Measurements from ENCODE around the gene NCOR2.
"Not testable (repeated sequence)": the region's sequence is repeated elsewhere in the genome, so short reads cannot be mapped to it uniquely, and the experiment has no call there.

The NCOR2 gene

DNA sequence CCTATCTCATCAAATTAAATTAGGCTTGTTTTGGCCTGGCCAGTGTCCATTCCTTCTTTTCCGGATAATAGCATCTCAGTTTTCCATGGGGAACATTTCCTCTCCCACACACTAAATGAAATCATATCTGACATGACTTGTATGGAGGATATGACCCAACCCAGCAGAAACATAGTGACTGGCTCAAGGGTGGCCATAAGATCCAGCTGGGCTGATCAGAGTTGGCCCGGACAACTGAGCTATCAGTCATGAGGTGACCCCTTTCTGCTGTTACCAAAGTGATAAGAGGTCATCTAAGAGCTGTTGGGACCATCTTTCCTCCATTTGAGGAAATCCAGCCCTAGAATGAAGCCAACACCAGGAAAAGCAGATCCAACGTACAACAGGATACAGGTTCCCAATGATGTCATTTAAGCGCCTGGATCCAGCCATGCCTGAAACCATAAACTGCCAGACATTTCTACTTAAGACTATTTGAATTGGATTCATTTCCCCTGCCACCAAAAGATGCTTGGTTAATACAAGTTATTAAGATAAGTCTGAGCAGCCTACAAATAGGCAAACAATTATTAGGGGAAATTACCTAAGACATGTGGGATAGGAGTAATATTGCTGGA, 20.7 kb upstream of the NCOR2 start:
- Histone ChIP-seq H3K9me3 (ENCODE audit: control insufficient read depth, low read length) (peaks cover 10% of the 10 kb centered on the region), H3K4me3 (ENCODE audit: extremely low read depth, insufficient read depth, low read length, poor library complexity, severe bottlenecking) (no peak overlapping the region), H3K4me1 (ENCODE audit: control insufficient read depth, insufficient read depth, low read length, poor library complexity, severe bottlenecking) (peaks cover 9% of the 10 kb centered on the region), H3K36me3 (ENCODE audit: control insufficient read depth, insufficient read depth, low read length) (no peaks in the 10 kb centered on the region), H3K27ac (ENCODE audit: low read depth, low read length, severe bottlenecking) (peak overlapping the region; percentile 53)
- WGBS, 2 experiments (ENCODE audit: insufficient coverage in 2 of 2), result 90 to 100% methylated on average over 3 of the region's 4 CpGs

- Histone ChIP-seq H3K9me3 (ENCODE audit: control insufficient read depth, low read length) (peaks cover 10% of the 10 kb centered on the region), H3K4me1 (ENCODE audit: control insufficient read depth, insufficient read depth, low read length, poor library complexity, severe bottlenecking) (peaks cover 9% of the 10 kb centered on the region), H3K27ac (ENCODE audit: low read depth, low read length, severe bottlenecking) (no peak overlapping the region), H3K36me3 (ENCODE audit: control insufficient read depth, insufficient read depth, low read length) (no peaks in the 10 kb centered on the region), H3K4me3 (ENCODE audit: extremely low read depth, insufficient read depth, low read length, poor library complexity, severe bottlenecking) (no peak overlapping the region)
- WGBS, 2 experiments (ENCODE audit: insufficient coverage in 2 of 2), result 84 to 87% methylated on average over 11 of the region's 11 CpGs
Measured at GRCh38 chr12:124586756-124587155, 19.3 kb upstream of the NCOR2 start.

- not testable (repeated sequence) for H3K27ac ChIP-seq (ENCODE audit: low read depth, low read length, severe bottlenecking); H3K36me3 ChIP-seq (ENCODE audit: control insufficient read depth, insufficient read depth, low read length); H3K4me3 ChIP-seq (ENCODE audit: extremely low read depth, insufficient read depth, low read length, poor library complexity, severe bottlenecking); H3K9me3 ChIP-seq (ENCODE audit: control insufficient read depth, low read length); H3K4me1 ChIP-seq (ENCODE audit: control insufficient read depth, insufficient read depth, low read length, poor library complexity, severe bottlenecking)
- 93 to 100% methylated on average over 2 to 3 of the region's 7 CpGs for WGBS, 2 experiments (ENCODE audit: insufficient coverage in 2 of 2)
Measured at GRCh38 chr12:124584494-124584893, 17.1 kb upstream of the NCOR2 start.

DNA sequence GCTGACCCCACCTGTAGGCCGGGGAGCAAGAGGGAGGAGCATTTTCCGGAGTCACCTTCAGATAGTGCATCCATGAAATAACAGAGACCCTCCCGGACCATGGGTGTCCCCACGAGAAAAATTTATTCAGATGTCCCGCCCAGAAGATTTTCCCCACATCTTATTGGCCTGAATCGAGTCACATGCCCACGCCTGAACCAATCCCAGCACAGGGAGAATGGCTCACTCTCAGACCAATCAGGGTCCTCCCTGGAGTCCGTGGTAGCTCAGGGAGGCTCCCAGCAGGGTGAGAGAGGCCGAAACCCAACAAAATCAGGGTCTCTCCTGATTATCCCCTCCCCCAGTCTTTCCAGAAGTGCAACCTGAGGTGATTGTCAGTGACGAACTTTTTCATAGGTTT, 16.4 kb upstream of the NCOR2 start:
- peaks cover 5% of the 10 kb centered on the region for H3K4me1 ChIP-seq (ENCODE audit: control insufficient read depth, insufficient read depth, low read length, poor library complexity, severe bottlenecking)
- H3K9me3 ChIP-seq (ENCODE audit: control insufficient read depth, low read length), result peaks cover 3% of the 10 kb centered on the region
- WGBS, 2 experiments (ENCODE audit: insufficient coverage in 2 of 2), result 91 to 95% methylated on average over 8 to 9 of the region's 10 CpGs
- no peak overlapping the region for H3K4me3 ChIP-seq (ENCODE audit: extremely low read depth, insufficient read depth, low read length, poor library complexity, severe bottlenecking)
- no peaks in the 10 kb centered on the region for H3K36me3 ChIP-seq (ENCODE audit: control insufficient read depth, insufficient read depth, low read length)
- H3K27ac ChIP-seq (ENCODE audit: low read depth, low read length, severe bottlenecking), result no peak overlapping the region

- H3K9me3 ChIP-seq (ENCODE audit: control insufficient read depth, low read length), result peaks cover 3% of the 10 kb centered on the region
- H3K36me3 ChIP-seq (ENCODE audit: control insufficient read depth, insufficient read depth, low read length), result no peaks in the 10 kb centered on the region
- H3K4me3 ChIP-seq (ENCODE audit: extremely low read depth, insufficient read depth, low read length, poor library complexity, severe bottlenecking), result no peak overlapping the region
- 70 to 80% methylated on average over 1 to 5 of the region's 5 CpGs for WGBS, 2 experiments (ENCODE audit: insufficient coverage in 2 of 2)
- no peak overlapping the region for H3K27ac ChIP-seq (ENCODE audit: low read depth, low read length, severe bottlenecking)
- no peaks in the 10 kb centered on the region for H3K4me1 ChIP-seq (ENCODE audit: control insufficient read depth, insufficient read depth, low read length, poor library complexity, severe bottlenecking)
Measured at GRCh38 chr12:124582108-124582424, 14.7 kb upstream of the NCOR2 start.

GRCh38 chr12:124581307-124582107, 14.1 kb upstream of the NCOR2 start:
- WGBS, 2 experiments (ENCODE audit: insufficient coverage in 2 of 2), result 89 to 100% methylated on average over 5 to 8 of the region's 15 CpGs

GRCh38 chr12:124579921-124580517, 12.6 kb upstream of the NCOR2 start:
- no peaks in the 10 kb centered on the region for H3K36me3 ChIP-seq (ENCODE audit: control insufficient read depth, insufficient read depth, low read length)
- WGBS, 2 experiments (ENCODE audit: insufficient coverage in 2 of 2), result 96 to 98% methylated on average over 3 to 4 of the region's 5 CpGs

More at GRCh38 chr12:124581307-124582107, 14.1 kb upstream of the NCOR2 start:
- Histone ChIP-seq H3K4me1 (ENCODE audit: control insufficient read depth, insufficient read depth, low read length, poor library complexity, severe bottlenecking) (no peaks in the 10 kb centered on the region), H3K27ac (ENCODE audit: low read depth, low read length, severe bottlenecking) (no peak overlapping the region), H3K9me3 (ENCODE audit: control insufficient read depth, low read length) (peaks cover 3% of the 10 kb centered on the region), H3K36me3 (ENCODE audit: control insufficient read depth, insufficient read depth, low read length) (no peaks in the 10 kb centered on the region), H3K4me3 (ENCODE audit: extremely low read depth, insufficient read depth, low read length, poor library complexity, severe bottlenecking) (no peak overlapping the region)

GRCh38 chr12:124578854-124579253, 11.4 kb upstream of the NCOR2 start:
- Histone ChIP-seq H3K36me3 (ENCODE audit: control insufficient read depth, insufficient read depth, low read length) (no peaks in the 10 kb centered on the region), H3K4me1 (ENCODE audit: control insufficient read depth, insufficient read depth, low read length, poor library complexity, severe bottlenecking) (peaks cover 2% of the 10 kb centered on the region), H3K27ac (ENCODE audit: low read depth, low read length, severe bottlenecking) (no peak overlapping the region), H3K4me3 (ENCODE audit: extremely low read depth, insufficient read depth, low read length, poor library complexity, severe bottlenecking) (no peak overlapping the region), H3K9me3 (ENCODE audit: control insufficient read depth, low read length) (peaks cover 3% of the 10 kb centered on the region)
- WGBS, 2 experiments (ENCODE audit: insufficient coverage in 2 of 2), result 100% methylated on average over 2 of the region's 3 CpGs

More at GRCh38 chr12:124579921-124580517, 12.6 kb upstream of the NCOR2 start:
- Histone ChIP-seq H3K4me3 (ENCODE audit: extremely low read depth, insufficient read depth, low read length, poor library complexity, severe bottlenecking) (no peak overlapping the region), H3K9me3 (ENCODE audit: control insufficient read depth, low read length) (peaks cover 3% of the 10 kb centered on the region), H3K27ac (ENCODE audit: low read depth, low read length, severe bottlenecking) (no peak overlapping the region), H3K4me1 (ENCODE audit: control insufficient read depth, insufficient read depth, low read length, poor library complexity, severe bottlenecking) (no peaks in the 10 kb centered on the region)

- peaks cover 3% of the 10 kb centered on the region for H3K9me3 ChIP-seq (ENCODE audit: control insufficient read depth, low read length)
- H3K4me1 ChIP-seq (ENCODE audit: control insufficient read depth, insufficient read depth, low read length, poor library complexity, severe bottlenecking), result peaks cover 6% of the 10 kb centered on the region
- WGBS, 2 experiments (ENCODE audit: insufficient coverage in 2 of 2), result 85 to 86% methylated on average over 5 to 6 of the region's 8 CpGs
- H3K27ac ChIP-seq (ENCODE audit: low read depth, low read length, severe bottlenecking), result no peak overlapping the region
- H3K36me3 ChIP-seq (ENCODE audit: control insufficient read depth, insufficient read depth, low read length), result no peaks in the 10 kb centered on the region
- no peak overlapping the region for H3K4me3 ChIP-seq (ENCODE audit: extremely low read depth, insufficient read depth, low read length, poor library complexity, severe bottlenecking)
Measured at GRCh38 chr12:124578445-124578844, 11.0 kb upstream of the NCOR2 start.

GRCh38 chr12:124577986-124578385, 10.6 kb upstream of the NCOR2 start:
- no peak overlapping the region for H3K27ac ChIP-seq (ENCODE audit: low read depth, low read length, severe bottlenecking)
- 87 to 91% methylated on average over 13 of the region's 13 CpGs for WGBS, 2 experiments (ENCODE audit: insufficient coverage in 2 of 2)
- peaks cover 3% of the 10 kb centered on the region for H3K9me3 ChIP-seq (ENCODE audit: control insufficient read depth, low read length)

DNA sequence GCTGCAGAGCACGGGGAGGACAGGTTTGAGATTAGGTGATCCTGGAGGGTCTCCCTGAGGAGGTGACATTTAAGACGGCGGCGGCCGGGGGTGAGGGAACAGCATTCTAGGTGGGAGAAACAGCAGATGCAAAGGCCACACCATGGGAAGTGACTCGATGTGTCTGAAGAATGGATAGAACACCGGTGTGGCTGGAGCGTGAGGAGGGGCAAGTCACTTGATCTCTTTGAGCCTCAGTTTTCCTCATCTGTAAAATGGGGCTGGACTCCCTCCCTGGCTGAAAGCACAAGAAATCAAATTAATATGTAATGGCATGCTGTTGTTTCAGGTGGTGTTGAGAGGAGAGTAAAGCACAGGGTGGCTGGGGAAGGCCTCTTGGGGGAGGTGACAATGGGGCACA, 10.0 kb upstream of the NCOR2 start:
- H3K9me3 ChIP-seq (ENCODE audit: control insufficient read depth, low read length), result peaks cover 3% of the 10 kb centered on the region
- H3K4me3 ChIP-seq (ENCODE audit: extremely low read depth, insufficient read depth, low read length, poor library complexity, severe bottlenecking), result no peak overlapping the region
- H3K27ac ChIP-seq (ENCODE audit: low read depth, low read length, severe bottlenecking), result no peak overlapping the region
- H3K36me3 ChIP-seq (ENCODE audit: control insufficient read depth, insufficient read depth, low read length), result no peaks in the 10 kb centered on the region
- 97 to 98% methylated on average over 7 to 8 of the region's 8 CpGs for WGBS, 2 experiments (ENCODE audit: insufficient coverage in 2 of 2)
- H3K4me1 ChIP-seq (ENCODE audit: control insufficient read depth, insufficient read depth, low read length, poor library complexity, severe bottlenecking), result peaks cover 8% of the 10 kb centered on the region

More at GRCh38 chr12:124577986-124578385, 10.6 kb upstream of the NCOR2 start:
- Histone ChIP-seq H3K4me3 (ENCODE audit: extremely low read depth, insufficient read depth, low read length, poor library complexity, severe bottlenecking) (no peak overlapping the region), H3K4me1 (ENCODE audit: control insufficient read depth, insufficient read depth, low read length, poor library complexity, severe bottlenecking) (peaks cover 8% of the 10 kb centered on the region), H3K36me3 (ENCODE audit: control insufficient read depth, insufficient read depth, low read length) (no peaks in the 10 kb centered on the region)
